Measurements from ENCODE around the gene FBXL14. TPM values are rescaled to one million over a fixed set of nuclear protein-coding genes. Genes with fewer than 3 reads are reported as not detected.

The FBXL14 gene
- total and polyA plus RNA-seq, 2 experiments from 2014 or later, result 8.6 to 11.7 TPM

GRCh38 chr12:1593174-1594005, 991 bp downstream of the FBXL14 start:
- WGBS (ENCODE audit: low lambda C conversion rate, missing lambda C conversion rate), result 7% methylated on average over 50 of the region's 56 CpGs
- H4K20me1 ChIP-seq (ENCODE audit: insufficient read depth, poor library complexity, severe bottlenecking), result peaks cover 39% of the 10 kb centered on the region

GRCh38 chr12:1592444-1593173, 1.8 kb downstream of the FBXL14 start:
- Histone ChIP-seq H3K9me3 (ENCODE audit: low read depth) (no peaks in the 10 kb centered on the region), H3K36me3 (replicated peaks; ENCODE audit: insufficient read depth, low read depth) (no peaks in the 10 kb centered on the region), H3K4me3 (peak overlapping the region; percentile 0), H3K4me1 (ENCODE audit: insufficient read depth) (peaks cover 48% of the 10 kb centered on the region), H3K4me2 (peak overlapping the region; percentile 97), H3K27ac (no peak overlapping the region), H3K79me2 (peaks cover 55% of the 10 kb centered on the region), H2AFZ (no peak overlapping the region), H4K20me1 (ENCODE audit: insufficient read depth, poor library complexity, severe bottlenecking) (peaks cover 39% of the 10 kb centered on the region), H3K9me2 (replicated peaks; ENCODE audit: insufficient read depth) (no peaks in the 10 kb centered on the region), H3K27me3 (no peaks in the 10 kb centered on the region)
- DNase-seq (ENCODE audit: low spot score), result peak; percentile 48
- TF ChIP-seq EZH2phosphoT487 (IDR thresholded peaks at IDR 0.05; ENCODE audit: low read depth, severe bottlenecking, unreplicated experiment) (no peak), CTCF (IDR thresholded peaks at IDR 0.05; ENCODE audit: poor library complexity) (no peak), EZH2 (IDR thresholded peaks at IDR 0.05; ENCODE audit: borderline replicate concordance) (no peak)
- 23% methylated on average over 27 of the region's 27 CpGs for WGBS (ENCODE audit: low lambda C conversion rate, missing lambda C conversion rate)

More at GRCh38 chr12:1593174-1594005, 991 bp downstream of the FBXL14 start:
- H3K9me2 ChIP-seq (replicated peaks; ENCODE audit: insufficient read depth), result no peaks in the 10 kb centered on the region
- no peaks in the 10 kb centered on the region for H3K27me3 ChIP-seq
- peaks cover 49% of the 10 kb centered on the region for H3K79me2 ChIP-seq
- peak overlapping the region; percentile 97 for H3K4me2 ChIP-seq
- DNase-seq (ENCODE audit: low spot score), result peak; percentile 62
- peak overlapping the region; percentile 35 for H2AFZ ChIP-seq
- peaks cover 46% of the 10 kb centered on the region for H3K4me1 ChIP-seq (ENCODE audit: insufficient read depth)
- H3K9me3 ChIP-seq (ENCODE audit: low read depth), result no peaks in the 10 kb centered on the region
- TF ChIP-seq EZH2phosphoT487 (IDR thresholded peaks at IDR 0.05; ENCODE audit: low read depth, severe bottlenecking, unreplicated experiment) (no peak), EZH2 (IDR thresholded peaks at IDR 0.05; ENCODE audit: borderline replicate concordance) (no peak), CTCF (IDR thresholded peaks at IDR 0.05; ENCODE audit: poor library complexity) (no peak)
- peak overlapping the region; percentile 97 for H3K27ac ChIP-seq
- peak overlapping the region; percentile 94 for H3K4me3 ChIP-seq
- H3K36me3 ChIP-seq (replicated peaks; ENCODE audit: insufficient read depth, low read depth), result no peaks in the 10 kb centered on the region

GRCh38 chr12:1591543-1591942, 2.8 kb downstream of the FBXL14 start:
- Histone ChIP-seq H3K9me3 (ENCODE audit: low read depth) (no peaks in the 10 kb centered on the region), H3K9me2 (replicated peaks; ENCODE audit: insufficient read depth) (no peaks in the 10 kb centered on the region), H3K4me1 (ENCODE audit: insufficient read depth) (peaks cover 48% of the 10 kb centered on the region), H2AFZ (no peak overlapping the region), H3K27ac (no peak overlapping the region), H4K20me1 (ENCODE audit: insufficient read depth, poor library complexity, severe bottlenecking) (peaks cover 39% of the 10 kb centered on the region), H3K4me3 (peak overlapping the region; percentile 4), H3K79me2 (peaks cover 58% of the 10 kb centered on the region), H3K27me3 (no peaks in the 10 kb centered on the region), H3K36me3 (replicated peaks; ENCODE audit: insufficient read depth, low read depth) (no peaks in the 10 kb centered on the region), H3K4me2 (peak overlapping the region; percentile 97)
- no peak for TF ChIP-seq CTCF (IDR thresholded peaks at IDR 0.05; ENCODE audit: poor library complexity)
- no peak for TF ChIP-seq EZH2phosphoT487 (IDR thresholded peaks at IDR 0.05; ENCODE audit: low read depth, severe bottlenecking, unreplicated experiment)
- TF ChIP-seq EZH2 (IDR thresholded peaks at IDR 0.05; ENCODE audit: borderline replicate concordance), result no peak
- WGBS (ENCODE audit: low lambda C conversion rate, missing lambda C conversion rate), result 36% methylated on average over 4 of the region's 4 CpGs
- no peak for DNase-seq (ENCODE audit: low spot score)

Measured in hepatocyte (in vitro differentiated cells).